Measurements from ENCODE around the gene FOXO3.

GRCh38 chr6:108563292-108563691, 2.6 kb downstream of the FOXO3 start:
- TF ChIP-seq CTCF (IDR thresholded peaks at IDR 0.05): no peak
- TF ChIP-seq POLR2A (IDR thresholded peaks at IDR 0.05): no peak

All from lower leg skin (tissue), 3 donors.